Activated T-cell treated with anti-CD3 and anti-CD28 coated beads, Interleukin-2, amount 50 U/mL, for 24 hours (primary cell): ENCODE measurements around the gene SF3B3.

Experiments
- DNase-seq: peaks from one replicate; pipeline ENCODE4 v3.0.0-alpha.2; 2020
- H3K27ac Mint-ChIP-seq: 2 replicates; pipeline ENCODE4 v1.8.0; 2020; ENCODE audit warnings: mild to moderate bottlenecking, mixed read lengths
- H3K27me3 Mint-ChIP-seq: 2 replicates; pipeline ENCODE4 v1.8.0; 2020; ENCODE audit warnings: mixed read lengths
- H3K36me3 Mint-ChIP-seq: 2 replicates; pipeline ENCODE4 v1.8.0; 2020; ENCODE audit warnings: low read depth, mixed read lengths
- H3K4me1 Mint-ChIP-seq: 2 replicates; pipeline ENCODE4 v1.8.0; 2020; ENCODE audit warnings: low read depth, mixed read lengths
- H3K4me3 Mint-ChIP-seq: 2 replicates; pipeline ENCODE4 v1.8.0; 2020; ENCODE audit warnings: mild to moderate bottlenecking, moderate library complexity, mixed read lengths
- H3K9me3 Mint-ChIP-seq: 2 replicates; pipeline ENCODE4 v1.8.0; 2020; ENCODE audit warnings: mixed read lengths

Gene SF3B3

DNA sequence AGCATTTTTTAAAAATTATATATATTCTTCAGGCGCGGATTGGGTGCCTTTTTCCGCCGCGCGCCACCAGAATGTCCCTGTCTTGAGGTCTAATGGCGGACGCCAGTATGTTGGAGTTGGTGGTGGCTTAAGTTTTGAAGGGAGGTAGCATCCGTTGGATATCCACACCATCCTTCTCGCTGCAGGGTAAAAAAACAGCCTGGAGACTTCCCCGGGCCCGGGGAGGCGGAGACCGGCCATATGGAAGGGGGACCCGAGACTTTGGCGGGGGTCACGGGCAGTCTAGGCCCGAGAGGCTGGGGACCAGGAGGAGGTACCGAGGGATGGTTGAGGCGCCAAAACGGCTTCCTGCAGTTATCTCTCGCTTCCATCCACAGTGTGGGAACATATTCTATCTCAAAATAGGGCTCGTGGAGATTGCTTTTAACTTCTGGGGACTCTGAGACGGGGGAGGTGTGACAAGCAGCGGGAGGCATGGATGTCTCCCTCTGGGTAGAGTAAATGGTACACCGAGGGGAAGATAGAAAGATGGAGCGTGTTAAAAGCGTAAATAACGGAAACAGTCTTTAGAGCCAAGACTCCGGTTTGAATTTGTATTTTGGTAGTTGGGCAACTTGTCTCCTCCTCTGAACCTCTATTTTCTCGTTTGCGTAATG is at the start of gene SF3B3:
Gene SF3B3, plus strand, starts transcription at position 74 of the 656 bp plus-strand sequence. CDS start 2,841 bp downstream, outside the sequence.
- Mint-ChIP-seq H3K27me3 (no peaks in the 10 kb centered on the region), H3K9me3 (no peaks in the 10 kb centered on the region), H3K27ac (peak within 1 kb of the TSS; percentile 100), H3K4me3 (peak within 1 kb of the TSS; percentile 96), H3K36me3 (peaks cover 71% of the 10 kb centered on the region), H3K4me1 (peaks cover 58% of the 10 kb centered on the region)
- peak; percentile 87 for DNase-seq

DNA sequence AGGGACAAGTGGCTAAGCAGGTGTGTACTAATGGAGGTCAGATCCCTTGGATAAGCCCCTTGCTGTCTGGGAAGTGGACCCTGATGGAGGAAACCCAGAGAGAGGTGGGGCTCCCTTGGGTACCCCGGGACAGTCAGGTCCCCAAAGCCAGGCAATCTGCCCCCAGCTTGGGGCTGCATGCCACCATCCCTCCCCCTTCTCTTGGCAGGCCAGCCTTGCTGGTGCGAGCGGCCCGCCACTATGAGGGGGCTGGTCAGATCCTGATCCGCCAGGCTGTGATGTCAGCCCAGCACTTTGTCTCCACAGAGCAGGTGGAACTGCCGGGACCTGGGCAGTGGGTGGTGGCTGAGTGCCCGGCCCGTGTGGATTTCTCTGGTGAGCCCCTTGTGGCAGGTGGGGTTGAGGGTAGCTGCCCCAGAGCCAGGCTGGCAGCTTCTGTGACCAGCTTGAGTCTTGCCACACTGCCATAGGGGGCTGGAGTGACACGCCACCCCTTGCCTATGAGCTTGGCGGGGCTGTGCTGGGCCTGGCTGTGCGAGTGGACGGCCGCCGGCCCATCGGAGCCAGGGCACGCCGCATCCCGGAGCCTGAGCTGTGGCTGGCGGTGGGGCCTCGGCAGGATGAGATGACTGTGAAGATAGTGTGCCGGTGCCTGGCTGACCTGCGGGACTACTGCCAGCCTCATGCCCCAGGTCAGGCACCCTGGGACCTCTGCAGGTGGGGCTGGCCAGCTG is 49.1 kb upstream of the SF3B3 start:
- no peaks in the 10 kb centered on the region for H3K9me3 Mint-ChIP-seq
- no peak overlapping the region for H3K4me3 Mint-ChIP-seq
- peaks cover 42% of the 10 kb centered on the region for H3K36me3 Mint-ChIP-seq
- H3K4me1 Mint-ChIP-seq = peaks cover 31% of the 10 kb centered on the region
- no peaks in the 10 kb centered on the region for H3K27me3 Mint-ChIP-seq
- H3K27ac Mint-ChIP-seq = peak overlapping the region; percentile 68
- no peak for DNase-seq

DNA sequence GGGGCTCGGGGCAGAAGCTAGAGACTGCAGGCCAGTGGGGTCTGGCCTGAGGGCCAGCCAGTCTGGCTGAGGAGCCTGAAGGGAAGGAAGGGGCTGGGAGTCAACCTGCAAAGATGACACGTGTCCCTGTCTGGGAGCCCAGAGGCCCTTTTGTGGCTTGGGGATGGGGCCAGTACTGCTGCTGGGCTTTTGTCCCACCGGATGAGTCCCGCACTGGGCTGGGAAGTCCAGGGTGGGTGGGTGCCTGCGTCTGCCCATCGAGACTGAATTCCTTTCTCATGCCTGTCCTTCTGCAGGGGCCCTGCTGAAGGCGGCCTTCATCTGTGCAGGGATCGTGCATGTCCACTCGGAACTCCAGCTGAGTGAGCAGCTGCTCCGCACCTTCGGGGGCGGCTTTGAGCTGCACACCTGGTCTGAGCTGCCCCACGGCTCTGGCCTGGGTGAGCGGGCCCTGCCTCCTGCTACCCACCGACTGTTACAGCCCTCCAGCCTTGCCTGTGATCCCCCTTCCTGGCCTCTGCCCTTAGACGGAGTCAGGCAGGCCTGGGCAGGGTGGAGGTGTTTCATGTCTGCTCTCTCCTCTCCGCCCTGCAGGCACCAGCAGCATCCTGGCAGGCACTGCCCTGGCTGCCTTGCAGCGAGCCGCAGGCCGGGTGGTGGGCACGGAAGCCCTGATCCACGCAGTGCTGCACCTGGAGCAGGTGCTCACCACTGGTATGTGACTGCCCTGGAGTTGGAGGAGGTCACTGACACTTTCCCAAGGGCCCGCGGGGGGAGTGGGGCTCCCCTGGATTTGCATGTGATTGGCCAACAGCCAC is 48.4 kb upstream of the SF3B3 start:
- H3K4me3 Mint-ChIP-seq = no peak overlapping the region
- peaks cover 31% of the 10 kb centered on the region for H3K4me1 Mint-ChIP-seq
- no peak for DNase-seq
- peaks cover 49% of the 10 kb centered on the region for H3K36me3 Mint-ChIP-seq
- H3K27me3 Mint-ChIP-seq = no peaks in the 10 kb centered on the region
- H3K9me3 Mint-ChIP-seq = no peaks in the 10 kb centered on the region
- peak overlapping the region; percentile 72 for H3K27ac Mint-ChIP-seq

DNA sequence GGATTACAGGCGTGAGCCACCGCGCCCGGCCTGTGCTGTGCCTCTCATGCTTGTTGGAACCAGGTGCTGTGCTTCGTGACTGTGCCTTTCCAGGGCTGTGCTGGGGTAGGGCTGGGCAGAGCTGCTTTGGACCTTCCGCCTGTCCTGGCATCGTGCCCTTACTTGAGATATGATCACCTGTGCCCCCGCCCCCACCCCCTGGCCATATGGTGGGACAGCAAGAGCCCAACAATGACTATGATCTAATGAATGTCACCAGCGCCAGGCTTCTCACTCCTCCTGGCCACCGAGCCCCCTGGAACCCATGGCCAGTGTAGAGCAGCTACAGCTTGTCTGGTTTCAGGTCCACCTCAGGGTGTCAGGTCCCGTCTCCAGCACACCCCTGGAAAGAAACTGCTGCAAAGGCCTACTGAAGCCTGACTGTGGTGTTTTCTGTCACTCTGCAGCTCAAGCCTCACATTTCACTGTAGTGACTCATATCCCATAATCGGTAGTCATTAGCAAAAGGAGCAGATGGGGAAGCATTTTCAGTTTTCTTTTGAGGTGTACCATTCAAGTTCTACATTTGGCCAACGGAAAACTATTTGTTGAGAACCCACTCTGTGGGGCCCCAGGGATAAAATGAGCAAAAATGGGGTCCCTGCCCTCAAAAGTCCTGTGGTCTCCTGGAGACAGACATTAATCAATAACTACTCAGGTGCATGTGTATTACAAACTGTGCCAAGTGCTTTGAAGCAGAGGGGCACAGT is 47.2 kb upstream of the SF3B3 start:
- Mint-ChIP-seq H3K27ac (peak overlapping the region; percentile 93), H3K36me3 (peaks cover 56% of the 10 kb centered on the region), H3K27me3 (no peaks in the 10 kb centered on the region), H3K9me3 (no peaks in the 10 kb centered on the region), H3K4me3 (peak overlapping the region; percentile 59), H3K4me1 (peaks cover 31% of the 10 kb centered on the region)
- DNase-seq = peak; percentile 65

DNA sequence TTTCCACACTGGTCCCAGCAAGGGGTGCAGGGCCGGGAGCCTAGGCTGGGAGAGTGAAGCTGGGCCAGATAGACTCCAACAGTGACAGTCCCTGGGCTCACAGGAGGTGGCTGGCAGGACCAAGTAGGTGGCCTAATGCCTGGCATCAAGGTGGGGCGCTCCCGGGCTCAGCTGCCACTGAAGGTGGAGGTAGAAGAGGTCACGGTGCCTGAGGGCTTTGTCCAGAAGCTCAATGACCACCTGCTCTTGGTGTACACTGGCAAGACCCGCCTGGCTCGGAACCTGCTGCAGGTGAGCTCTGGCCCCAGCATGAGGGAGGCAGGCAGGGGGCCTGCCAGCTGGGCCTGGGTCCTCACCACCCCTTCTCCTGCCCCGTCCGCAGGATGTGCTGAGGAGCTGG is 45.4 kb upstream of the SF3B3 start:
- Mint-ChIP-seq H3K4me1 (peaks cover 31% of the 10 kb centered on the region), H3K27me3 (no peaks in the 10 kb centered on the region), H3K9me3 (no peaks in the 10 kb centered on the region), H3K4me3 (no peak overlapping the region), H3K27ac (peak overlapping the region; percentile 93), H3K36me3 (peaks cover 68% of the 10 kb centered on the region)
- no peak for DNase-seq

DNA sequence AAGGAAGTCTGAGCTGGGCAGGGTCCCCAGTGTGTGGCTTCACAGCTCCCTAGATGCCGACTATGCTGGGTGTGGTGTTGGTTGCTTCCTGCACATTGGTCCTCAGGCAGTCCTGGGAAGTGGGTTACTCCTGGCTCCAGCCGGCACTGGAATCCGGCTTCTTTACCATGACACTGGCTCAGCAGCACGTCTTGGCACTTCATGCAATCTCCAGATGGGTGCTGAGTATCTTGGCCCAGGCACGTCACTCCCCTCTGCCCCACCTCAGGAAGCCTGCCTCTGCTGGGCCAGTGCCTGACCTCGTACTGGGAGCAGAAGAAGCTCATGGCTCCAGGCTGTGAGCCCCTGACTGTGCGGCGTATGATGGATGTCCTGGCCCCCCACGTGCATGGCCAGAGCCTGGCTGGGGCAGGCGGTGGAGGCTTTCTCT is 44.7 kb upstream of the SF3B3 start:
- peaks cover 68% of the 10 kb centered on the region for H3K36me3 Mint-ChIP-seq

DNA sequence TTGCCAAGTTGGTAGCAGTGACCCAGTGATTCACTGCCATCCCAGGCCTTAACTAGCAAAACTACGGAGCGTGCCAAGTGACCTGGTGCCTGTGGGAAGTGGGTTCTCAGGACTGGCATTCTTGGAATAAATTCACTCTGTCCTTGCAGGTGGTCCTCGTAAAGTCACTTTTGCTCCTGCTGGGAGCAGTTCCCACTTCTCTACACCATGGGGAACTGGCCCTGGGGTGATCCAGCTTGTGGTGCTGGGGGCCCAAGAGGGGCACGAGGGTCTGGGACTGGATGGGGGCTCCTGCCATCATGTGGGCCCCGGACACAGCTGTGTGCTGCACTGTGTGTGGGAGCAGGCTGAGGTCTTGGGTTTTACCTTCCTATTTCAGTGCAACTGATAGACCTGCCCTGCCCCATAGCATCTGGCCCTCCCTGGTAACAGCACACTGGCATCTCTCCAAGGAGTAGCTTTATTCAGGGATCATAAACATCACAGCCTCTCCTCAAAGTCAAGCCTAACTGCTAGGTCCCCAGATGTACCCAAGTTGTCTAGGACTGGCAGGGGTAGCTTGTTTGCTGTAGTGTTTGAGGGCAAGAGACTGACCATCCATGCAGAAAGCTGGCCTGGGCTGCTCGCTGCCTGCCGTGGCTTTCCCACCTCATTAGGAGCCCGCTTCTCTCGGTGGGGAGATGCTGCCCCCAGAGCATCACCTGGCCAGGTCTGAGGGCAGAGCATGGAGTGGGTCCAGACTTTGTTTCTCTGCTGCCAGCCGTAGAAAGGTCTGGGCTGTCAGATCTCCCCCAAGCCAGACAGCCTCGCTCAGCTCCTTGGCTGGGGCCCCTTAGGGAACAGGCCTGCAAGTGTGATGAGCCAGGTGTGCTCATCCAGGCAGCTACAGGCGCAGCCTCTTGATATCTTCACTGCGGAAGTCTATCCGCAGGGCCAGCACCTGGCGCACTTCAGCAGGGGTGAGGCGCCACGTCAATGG is 43.2 kb upstream of the SF3B3 start:
- H3K4me3 Mint-ChIP-seq = no peak overlapping the region
- peaks cover 31% of the 10 kb centered on the region for H3K4me1 Mint-ChIP-seq
- H3K36me3 Mint-ChIP-seq = peaks cover 76% of the 10 kb centered on the region
- H3K9me3 Mint-ChIP-seq = no peaks in the 10 kb centered on the region
- H3K27me3 Mint-ChIP-seq = no peaks in the 10 kb centered on the region
- peak overlapping the region; percentile 51 for H3K27ac Mint-ChIP-seq
- no peak for DNase-seq

More for the DNA sequence above, 44.7 kb upstream of the SF3B3 start:
- no peak for DNase-seq
- H3K4me1 Mint-ChIP-seq = peaks cover 31% of the 10 kb centered on the region
- no peaks in the 10 kb centered on the region for H3K27me3 Mint-ChIP-seq
- no peak overlapping the region for H3K4me3 Mint-ChIP-seq
- no peaks in the 10 kb centered on the region for H3K9me3 Mint-ChIP-seq
- peak overlapping the region; percentile 68 for H3K27ac Mint-ChIP-seq

DNA sequence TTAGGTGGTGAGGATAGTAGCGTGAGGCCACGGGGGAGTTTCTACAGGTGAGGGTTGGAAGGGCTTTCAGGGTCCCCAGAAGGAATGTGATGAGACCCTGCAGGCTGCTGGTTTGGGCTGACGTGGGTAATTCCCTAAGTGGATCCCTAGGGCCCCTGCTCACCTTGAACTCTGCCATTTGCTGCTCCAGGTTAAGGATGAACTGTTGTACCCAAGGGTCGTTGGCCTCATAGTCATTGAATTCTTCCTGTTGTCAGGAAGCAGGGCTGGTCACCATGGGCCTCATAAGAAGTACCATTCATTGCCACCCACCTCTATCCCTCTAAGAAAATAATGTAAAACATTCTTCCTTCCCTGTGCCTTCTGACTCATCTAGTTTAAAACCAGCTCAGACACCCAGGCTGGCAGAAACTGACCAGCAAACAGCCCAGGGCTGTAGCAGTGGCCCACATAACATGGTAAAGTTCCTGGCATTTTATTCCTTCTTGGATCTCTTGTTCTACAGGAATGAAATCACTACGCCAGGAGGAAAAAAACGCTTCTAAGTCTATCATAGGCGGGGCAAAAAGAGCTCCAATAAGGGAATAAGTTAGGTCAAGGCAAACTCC is 41.6 kb upstream of the SF3B3 start:
- DNase-seq = no peak
- Mint-ChIP-seq H3K27me3 (no peaks in the 10 kb centered on the region), H3K9me3 (no peaks in the 10 kb centered on the region), H3K4me1 (peaks cover 18% of the 10 kb centered on the region), H3K4me3 (no peak overlapping the region), H3K27ac (peak overlapping the region; percentile 81), H3K36me3 (peaks cover 72% of the 10 kb centered on the region)

DNA sequence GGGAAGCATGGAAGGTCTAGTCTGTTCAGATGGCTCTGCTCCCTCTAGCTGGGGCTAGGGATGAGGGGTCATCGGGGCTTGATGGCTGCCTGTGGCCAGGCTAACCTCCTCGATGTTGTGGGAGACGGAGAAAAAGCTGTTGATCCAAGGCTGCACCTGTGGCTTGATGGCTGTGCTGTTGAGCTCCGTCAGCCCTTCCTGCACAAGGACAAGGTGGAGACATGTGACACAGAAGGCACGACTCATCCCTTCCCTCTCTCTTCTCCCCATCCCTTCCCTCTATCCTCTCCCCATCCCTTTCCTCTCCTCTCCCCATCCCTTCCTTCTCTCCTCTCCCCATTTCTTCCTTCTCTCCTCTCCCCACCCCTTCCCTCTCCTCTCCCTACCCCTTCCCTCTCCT is 41.0 kb upstream of the SF3B3 start:
- DNase-seq = no peak
- H3K27me3 Mint-ChIP-seq = no peaks in the 10 kb centered on the region
- peaks cover 12% of the 10 kb centered on the region for H3K4me1 Mint-ChIP-seq

DNA sequence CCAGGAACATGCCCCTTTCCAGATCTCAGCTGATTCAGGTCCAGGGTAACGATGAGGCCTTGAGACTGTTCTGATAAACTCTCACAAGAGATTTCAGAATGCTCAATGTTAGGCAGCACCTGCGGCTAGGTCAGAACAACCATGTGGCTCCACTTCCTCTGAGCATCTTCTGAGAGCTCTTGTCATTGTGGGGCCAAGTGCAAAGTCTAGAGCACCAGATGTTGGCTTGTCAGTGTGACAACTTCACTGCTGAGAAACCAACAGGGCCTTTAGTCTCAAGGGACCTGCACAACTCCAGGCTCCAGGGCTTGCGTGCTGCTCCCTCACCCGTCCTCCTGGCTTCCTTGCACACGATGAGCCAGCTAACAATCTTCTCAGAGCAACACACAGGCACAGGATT is 40.2 kb upstream of the SF3B3 start:
- H3K9me3 Mint-ChIP-seq = no peaks in the 10 kb centered on the region
- no peak for DNase-seq
- peaks cover 59% of the 10 kb centered on the region for H3K36me3 Mint-ChIP-seq
- H3K4me1 Mint-ChIP-seq = peaks cover 6% of the 10 kb centered on the region
- no peaks in the 10 kb centered on the region for H3K27me3 Mint-ChIP-seq
- no peak overlapping the region for H3K4me3 Mint-ChIP-seq
- peak overlapping the region; percentile 81 for H3K27ac Mint-ChIP-seq

More for the DNA sequence above, 41.0 kb upstream of the SF3B3 start:
- Mint-ChIP-seq H3K4me3 (no peak overlapping the region), H3K27ac (peak overlapping the region; percentile 81), H3K36me3 (peaks cover 67% of the 10 kb centered on the region), H3K9me3 (no peaks in the 10 kb centered on the region)

DNA sequence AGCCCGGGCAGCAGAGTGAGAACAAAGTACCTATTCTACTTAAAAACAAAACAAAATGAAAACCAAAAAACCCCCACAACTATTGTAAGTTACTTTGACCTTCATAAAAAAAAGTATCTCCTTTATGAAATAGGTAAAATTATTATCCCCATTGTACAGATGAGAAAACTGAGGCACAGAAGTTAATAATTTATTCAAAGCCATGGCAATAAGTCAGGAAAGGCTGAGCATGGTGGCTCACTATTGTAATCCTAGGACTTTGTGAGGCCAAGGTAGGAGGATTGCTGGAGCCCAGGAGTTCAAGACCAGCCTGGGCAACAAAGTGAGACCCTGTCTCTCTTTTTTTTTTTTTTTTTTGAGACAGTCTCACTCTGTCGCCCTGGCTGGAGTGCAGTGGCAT is 38.7 kb upstream of the SF3B3 start:
- no peak for DNase-seq
- Mint-ChIP-seq H3K4me1 (no peaks in the 10 kb centered on the region), H3K36me3 (peaks cover 50% of the 10 kb centered on the region), H3K27ac (no peak overlapping the region), H3K9me3 (no peaks in the 10 kb centered on the region), H3K27me3 (no peaks in the 10 kb centered on the region), H3K4me3 (no peak overlapping the region)

DNA sequence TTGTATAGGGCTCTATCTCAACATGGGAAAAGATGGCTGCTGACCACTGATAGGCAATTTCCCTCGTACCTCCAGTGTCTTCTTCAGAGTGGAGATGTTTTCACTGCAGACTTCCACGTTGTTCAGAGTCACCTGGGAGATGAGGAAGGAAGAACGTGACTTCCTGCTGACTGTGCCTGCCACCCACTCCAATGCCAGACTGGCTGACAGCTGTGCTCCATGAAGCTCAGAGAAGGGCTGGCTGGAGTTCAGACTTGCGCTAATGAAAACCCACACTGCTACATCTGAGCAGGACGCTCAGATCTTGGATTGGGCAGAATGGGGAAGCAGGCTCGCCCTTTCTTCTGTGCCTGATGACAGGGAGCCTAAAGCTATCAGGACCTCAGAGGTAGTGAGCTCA is 33.4 kb upstream of the SF3B3 start:
- Mint-ChIP-seq H3K9me3 (no peaks in the 10 kb centered on the region), H3K4me3 (no peak overlapping the region), H3K27ac (no peak overlapping the region), H3K36me3 (peaks cover 43% of the 10 kb centered on the region), H3K27me3 (no peaks in the 10 kb centered on the region), H3K4me1 (peaks cover 16% of the 10 kb centered on the region)
- DNase-seq = no peak

DNA sequence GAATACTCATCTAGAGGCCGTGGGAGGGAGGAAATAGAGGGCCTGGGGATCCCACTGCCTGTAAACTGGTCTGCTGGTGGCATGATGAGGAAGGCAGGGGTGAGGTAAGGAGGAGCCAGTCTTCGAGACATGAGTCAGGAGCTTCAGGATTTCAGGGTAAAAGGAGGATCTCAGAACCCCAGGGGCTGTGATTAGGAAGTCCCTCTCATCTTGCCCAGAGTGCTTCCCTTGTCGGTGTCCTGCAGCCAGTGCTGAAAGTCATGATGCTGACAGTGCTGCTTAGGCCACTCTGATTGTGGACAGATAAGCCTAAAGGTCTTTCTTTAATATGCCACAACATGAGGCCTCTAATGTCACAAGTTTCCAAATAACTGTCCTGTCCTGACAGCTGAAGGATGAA is 29.8 kb upstream of the SF3B3 start:
- peaks cover 68% of the 10 kb centered on the region for H3K36me3 Mint-ChIP-seq

More for the DNA sequence above, 29.8 kb upstream of the SF3B3 start:
- Mint-ChIP-seq H3K27ac (peak overlapping the region; percentile 66), H3K27me3 (no peaks in the 10 kb centered on the region), H3K4me3 (no peak overlapping the region), H3K9me3 (no peaks in the 10 kb centered on the region), H3K4me1 (peaks cover 25% of the 10 kb centered on the region)
- DNase-seq = no peak
